ENCODE results near the gene TWNK. TPM values are rescaled to one million over a fixed set of nuclear protein-coding genes. Genes with fewer than 3 reads are reported as not detected.
A peak's percentile ranks its signal among the peaks of the same experiment; 100 is the strongest.

TWNK gene
- total RNA-seq, 4 donors from 2014 or later = 7.6 to 9.0 (median 8.1) TPM

- H3K36me3 ChIP-seq = peaks cover 25% of the 10 kb centered on the region
- 6% methylated on average over 14 of the region's 19 CpGs for WGBS
- H3K4me3 ChIP-seq = peak overlapping the region; percentile 81
- no peaks in the 10 kb centered on the region for H3K27me3 ChIP-seq
- H3K4me1 ChIP-seq = peaks cover 60% of the 10 kb centered on the region
- H3K27ac ChIP-seq = peak overlapping the region; percentile 98
- no peaks in the 10 kb centered on the region for H3K9me3 ChIP-seq
- TF ChIP-seq POLR2AphosphoS5 (IDR thresholded peaks at IDR 0.05) = no peak
- no peak for TF ChIP-seq EP300 (IDR thresholded peaks at IDR 0.05)
- TF ChIP-seq, protein P1, sequence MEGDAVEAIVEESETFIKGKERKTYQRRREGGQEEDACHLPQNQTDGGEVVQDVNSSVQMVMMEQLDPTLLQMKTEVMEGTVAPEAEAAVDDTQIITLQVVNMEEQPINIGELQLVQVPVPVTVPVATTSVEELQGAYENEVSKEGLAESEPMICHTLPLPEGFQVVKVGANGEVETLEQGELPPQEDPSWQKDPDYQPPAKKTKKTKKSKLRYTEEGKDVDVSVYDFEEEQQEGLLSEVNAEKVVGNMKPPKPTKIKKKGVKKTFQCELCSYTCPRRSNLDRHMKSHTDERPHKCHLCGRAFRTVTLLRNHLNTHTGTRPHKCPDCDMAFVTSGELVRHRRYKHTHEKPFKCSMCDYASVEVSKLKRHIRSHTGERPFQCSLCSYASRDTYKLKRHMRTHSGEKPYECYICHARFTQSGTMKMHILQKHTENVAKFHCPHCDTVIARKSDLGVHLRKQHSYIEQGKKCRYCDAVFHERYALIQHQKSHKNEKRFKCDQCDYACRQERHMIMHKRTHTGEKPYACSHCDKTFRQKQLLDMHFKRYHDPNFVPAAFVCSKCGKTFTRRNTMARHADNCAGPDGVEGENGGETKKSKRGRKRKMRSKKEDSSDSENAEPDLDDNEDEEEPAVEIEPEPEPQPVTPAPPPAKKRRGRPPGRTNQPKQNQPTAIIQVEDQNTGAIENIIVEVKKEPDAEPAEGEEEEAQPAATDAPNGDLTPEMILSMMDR (IDR thresholded peaks at IDR 0.05) = no peak
- TF ChIP-seq POLR2A (IDR thresholded peaks at IDR 0.05) = no peak
- DNase-seq (ENCODE audit: low spot score in 2 of 2) = no peak
Observed at GRCh38 chr10:101000127-101000914, 13.0 kb downstream of the TWNK start.

DNA sequence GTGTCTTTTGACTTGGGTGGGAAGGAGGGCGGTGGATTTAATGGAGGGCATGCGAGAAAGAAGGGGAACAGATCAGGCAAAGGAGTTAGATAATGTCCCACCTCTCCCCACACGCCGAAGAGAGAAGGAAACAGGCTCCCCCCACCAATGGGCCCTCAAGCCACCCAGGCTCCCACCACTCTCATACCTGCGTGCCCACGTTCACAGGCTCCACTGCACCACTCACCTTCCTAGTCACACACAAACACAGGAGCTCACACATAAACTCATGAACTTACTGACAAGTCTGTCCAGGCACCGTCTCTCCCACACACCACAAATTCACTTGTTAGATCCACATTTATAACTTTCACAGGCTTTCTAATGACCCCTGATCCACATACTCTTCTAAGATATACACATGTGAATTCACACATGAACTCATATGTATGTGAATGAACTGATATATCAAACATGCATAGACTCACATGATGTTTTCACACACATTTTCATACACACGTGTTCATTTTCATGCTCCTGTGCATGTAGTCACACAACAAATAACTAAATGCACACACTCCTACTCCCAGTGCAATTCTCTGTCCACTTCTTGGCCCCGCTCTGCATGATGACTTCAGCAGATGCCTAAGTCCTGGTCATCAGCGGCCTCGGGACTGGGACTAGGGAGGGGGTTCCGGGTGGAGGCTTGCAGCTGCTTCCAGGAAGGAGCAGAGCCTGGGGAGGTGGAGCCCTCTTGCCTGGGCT is 13.7 kb downstream of the TWNK start:
- Histone ChIP-seq H3K4me1 (peaks cover 60% of the 10 kb centered on the region), H3K27me3 (no peaks in the 10 kb centered on the region), H3K27ac (peak overlapping the region; percentile 98), H3K4me3 (peak overlapping the region; percentile 81), H3K9me3 (no peaks in the 10 kb centered on the region), H3K36me3 (peaks cover 33% of the 10 kb centered on the region)
- 28% methylated on average over 12 of the region's 12 CpGs for WGBS
- peak; percentile 93 to 95 for DNase-seq (ENCODE audit: low spot score in 2 of 2)
- TF ChIP-seq POLR2A (IDR thresholded peaks at IDR 0.05) = peak in 1 of 2 donors; percentile 50
- peak in 2 of 3 donors; percentile 22 to 31 for TF ChIP-seq POLR2AphosphoS5 (IDR thresholded peaks at IDR 0.05)
- no peak for TF ChIP-seq EP300 (IDR thresholded peaks at IDR 0.05)
- TF ChIP-seq, protein P1 (IDR thresholded peaks at IDR 0.05) = no peak

- DNase-seq (ENCODE audit: low spot score in 2 of 2) = no peak
- peak overlapping the region; percentile 98 for H3K27ac ChIP-seq
- WGBS = 41% methylated on average over 3 of the region's 5 CpGs
- H3K36me3 ChIP-seq = peaks cover 37% of the 10 kb centered on the region
- no peaks in the 10 kb centered on the region for H3K27me3 ChIP-seq
- peaks cover 54% of the 10 kb centered on the region for H3K4me1 ChIP-seq
- H3K9me3 ChIP-seq = no peaks in the 10 kb centered on the region
- peak overlapping the region; percentile 81 for H3K4me3 ChIP-seq
- TF ChIP-seq, protein P1 (IDR thresholded peaks at IDR 0.05) = no peak
- TF ChIP-seq POLR2A (IDR thresholded peaks at IDR 0.05) (no peak), EP300 (IDR thresholded peaks at IDR 0.05) (no peak), POLR2AphosphoS5 (IDR thresholded peaks at IDR 0.05) (no peak)
Observed at GRCh38 chr10:101001659-101002035, 14.3 kb downstream of the TWNK start.

DNA sequence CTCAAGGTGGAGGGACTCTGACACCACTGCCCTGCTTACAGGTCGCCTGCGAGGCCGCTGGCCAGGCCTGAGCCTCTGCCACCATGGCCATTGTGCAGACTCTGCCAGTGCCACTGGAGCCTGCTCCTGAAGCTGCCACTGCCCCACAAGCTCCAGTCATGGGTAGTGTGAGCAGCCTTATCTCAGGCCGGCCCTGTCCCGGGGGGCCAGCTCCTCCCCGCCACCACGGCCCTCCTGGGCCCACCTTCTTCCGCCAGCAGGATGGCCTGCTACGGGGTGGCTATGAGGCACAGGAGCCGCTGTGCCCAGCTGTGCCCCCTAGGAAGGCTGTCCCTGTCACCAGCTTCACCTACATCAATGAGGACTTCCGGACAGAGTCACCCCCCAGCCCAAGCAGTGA is 15.1 kb downstream of the TWNK start:
- peaks cover 49% of the 10 kb centered on the region for H3K4me1 ChIP-seq
- WGBS = 100% methylated on average over 2 of the region's 11 CpGs
- DNase-seq (ENCODE audit: low spot score in 2 of 2) = no peak
- no peaks in the 10 kb centered on the region for H3K9me3 ChIP-seq
- peaks cover 45% of the 10 kb centered on the region for H3K36me3 ChIP-seq
- no peak overlapping the region for H3K4me3 ChIP-seq
- H3K27me3 ChIP-seq = no peaks in the 10 kb centered on the region
- H3K27ac ChIP-seq = peak overlapping the region; percentile 98
- TF ChIP-seq, protein P1 (IDR thresholded peaks at IDR 0.05) = no peak
- TF ChIP-seq EP300 (IDR thresholded peaks at IDR 0.05) (no peak), POLR2A (IDR thresholded peaks at IDR 0.05) (no peak), POLR2AphosphoS5 (IDR thresholded peaks at IDR 0.05) (no peak)

DNA sequence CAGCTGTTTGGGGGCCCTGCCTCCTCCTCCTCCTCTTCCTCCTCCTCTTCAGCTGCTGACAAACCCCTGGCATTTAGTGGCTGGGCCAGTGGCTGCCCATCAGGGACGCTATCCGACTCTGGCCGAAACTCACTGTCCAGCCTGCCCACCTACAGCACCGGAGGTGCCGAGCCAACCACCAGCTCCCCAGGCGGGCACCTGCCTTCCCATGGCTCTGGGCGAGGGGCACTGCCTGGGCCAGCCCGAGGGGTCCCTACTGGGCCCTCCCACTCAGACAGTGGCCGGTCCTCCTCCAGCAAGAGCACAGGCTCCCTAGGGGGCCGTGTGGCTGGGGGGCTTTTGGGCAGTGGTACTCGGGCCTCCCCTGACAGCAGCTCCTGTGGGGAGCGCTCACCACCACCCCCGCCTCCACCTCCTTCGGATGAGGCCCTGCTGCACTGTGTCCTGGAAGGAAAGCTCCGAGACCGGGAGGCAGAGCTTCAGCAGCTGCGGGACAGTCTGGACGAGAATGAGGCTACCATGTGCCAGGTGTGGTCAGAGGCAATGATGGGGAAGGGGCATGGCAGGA is 16.4 kb downstream of the TWNK start:
- Histone ChIP-seq H3K27me3 (no peaks in the 10 kb centered on the region), H3K4me1 (peaks cover 46% of the 10 kb centered on the region), H3K36me3 (peaks cover 45% of the 10 kb centered on the region), H3K9me3 (no peaks in the 10 kb centered on the region), H3K27ac (no peak overlapping the region), H3K4me3 (no peak overlapping the region)
- TF ChIP-seq EP300 (IDR thresholded peaks at IDR 0.05) (no peak), POLR2AphosphoS5 (IDR thresholded peaks at IDR 0.05) (no peak), POLR2A (IDR thresholded peaks at IDR 0.05) (no peak)
- TF ChIP-seq, protein P1 (IDR thresholded peaks at IDR 0.05) = no peak
- no peak for DNase-seq (ENCODE audit: low spot score in 2 of 2)
- 98% methylated on average over 6 of the region's 18 CpGs for WGBS

All from suprapubic skin (tissue), 4 donors.